Panc1 (cell line): ENCODE data around the gene TECPR1.

Experiments
- POLR2AphosphoS5 ChIP-seq: IDR thresholded peaks from 2 replicates; pipeline ENCODE4 v1.6.1; 2012; ENCODE audit warnings: mild to moderate bottlenecking, low read depth, low read length, moderate library complexity
- REST ChIP-seq, 2 experiments: IDR thresholded peaks; 2 replicates each; pipeline ENCODE4 v1.6.1; 2011 to 2012; ENCODE audit warnings: low read depth in 2 of 2, control low read depth in 1 of 2, low read length in 1 of 2, mild to moderate bottlenecking in 1 of 2, moderate library complexity in 1 of 2; ENCODE audit not compliant: insufficient read depth in 1 of 2
- SIN3A ChIP-seq: IDR thresholded peaks from 2 replicates; pipeline ENCODE4 v1.6.1; 2012; ENCODE audit warnings: low read depth, mild to moderate bottlenecking, low read length, moderate library complexity, borderline replicate concordance; ENCODE audit not compliant: insufficient read depth
- TCF7L2 ChIP-seq: IDR thresholded peaks from 2 replicates; pipeline ENCODE4 v1.6.1; 2011; ENCODE audit warnings: mild to moderate bottlenecking, low read depth, low read length, inconsistent platforms
- TF ChIP-seq, protein P1 (sequence below): fragments of 450-650 bp; IDR thresholded peaks from 2 replicates; pipeline ENCODE4 v1.5.1; 2017; ENCODE audit warnings: mild to moderate bottlenecking

GRCh38 chr7:98232263-98232585 is 19.8 kb downstream of the TECPR1 start:
- TF ChIP-seq, protein P1, sequence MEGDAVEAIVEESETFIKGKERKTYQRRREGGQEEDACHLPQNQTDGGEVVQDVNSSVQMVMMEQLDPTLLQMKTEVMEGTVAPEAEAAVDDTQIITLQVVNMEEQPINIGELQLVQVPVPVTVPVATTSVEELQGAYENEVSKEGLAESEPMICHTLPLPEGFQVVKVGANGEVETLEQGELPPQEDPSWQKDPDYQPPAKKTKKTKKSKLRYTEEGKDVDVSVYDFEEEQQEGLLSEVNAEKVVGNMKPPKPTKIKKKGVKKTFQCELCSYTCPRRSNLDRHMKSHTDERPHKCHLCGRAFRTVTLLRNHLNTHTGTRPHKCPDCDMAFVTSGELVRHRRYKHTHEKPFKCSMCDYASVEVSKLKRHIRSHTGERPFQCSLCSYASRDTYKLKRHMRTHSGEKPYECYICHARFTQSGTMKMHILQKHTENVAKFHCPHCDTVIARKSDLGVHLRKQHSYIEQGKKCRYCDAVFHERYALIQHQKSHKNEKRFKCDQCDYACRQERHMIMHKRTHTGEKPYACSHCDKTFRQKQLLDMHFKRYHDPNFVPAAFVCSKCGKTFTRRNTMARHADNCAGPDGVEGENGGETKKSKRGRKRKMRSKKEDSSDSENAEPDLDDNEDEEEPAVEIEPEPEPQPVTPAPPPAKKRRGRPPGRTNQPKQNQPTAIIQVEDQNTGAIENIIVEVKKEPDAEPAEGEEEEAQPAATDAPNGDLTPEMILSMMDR: no peak
- TF ChIP-seq REST (IDR thresholded peaks at IDR 0.05; ENCODE audit: insufficient read depth in 1 of 2, low read depth in 2 of 2, low read length in 1 of 2) (no peak), POLR2AphosphoS5 (no peak), SIN3A (no peak), TCF7L2 (no peak)
